Retinal pigment epithelial cell (primary cell): ENCODE results near the gene GJB1.
"Not testable (repeated sequence)": the region's sequence is repeated elsewhere in the genome, so short reads cannot be mapped to it uniquely, and the experiment has no call there.

ENCODE experiments used
- DNase-seq: peaks from one replicate; pipeline ENCODE4 v3.0.0-alpha.2; 2010; ENCODE audit warnings: low read depth
- H3K4me3 ChIP-seq: 2 replicates; pipeline ENCODE4 v1.5.1; 2011; ENCODE audit warnings: mild to moderate bottlenecking, low read length, control low read depth, moderate library complexity
- CTCF ChIP-seq: conservative IDR thresholded peaks from 2 replicates; pipeline ENCODE4 v1.5.1; 2011; ENCODE audit warnings: low read depth, low read length, control low read depth, inconsistent platforms

The GJB1 gene

DNA sequence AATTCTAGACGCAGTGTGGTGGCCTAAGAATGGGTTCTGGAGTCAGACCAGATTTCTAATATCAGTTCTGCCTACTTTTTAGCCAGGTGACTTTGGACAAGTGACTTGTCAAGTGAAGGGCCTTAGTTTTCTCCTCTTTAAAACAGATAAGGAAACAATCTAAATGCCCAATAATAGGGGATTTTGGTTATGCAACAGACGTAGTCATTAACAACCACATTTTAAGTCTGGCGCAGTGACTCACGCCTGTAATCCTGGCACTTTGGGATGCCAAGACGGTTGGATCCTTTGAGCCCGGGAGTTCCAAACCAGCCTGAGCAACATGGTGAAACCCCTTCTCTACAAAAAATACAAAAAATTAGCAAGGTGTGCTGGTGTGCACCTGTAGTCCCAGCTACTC is 33.0 kb downstream of the GJB1 start:
- no peak overlapping the region for H3K4me3 ChIP-seq
- DNase-seq = no peak
- TF ChIP-seq CTCF = no peak

- no peak for TF ChIP-seq CTCF
- no peak for DNase-seq
- no peak overlapping the region for H3K4me3 ChIP-seq
Observed at GRCh38 chrX:71256856-71257255, 33.8 kb downstream of the GJB1 start.

- not testable (repeated sequence) for DNase-seq, H3K4me3 ChIP-seq
Observed at GRCh38 chrX:71268624-71269023, 45.6 kb downstream of the GJB1 start.

DNA sequence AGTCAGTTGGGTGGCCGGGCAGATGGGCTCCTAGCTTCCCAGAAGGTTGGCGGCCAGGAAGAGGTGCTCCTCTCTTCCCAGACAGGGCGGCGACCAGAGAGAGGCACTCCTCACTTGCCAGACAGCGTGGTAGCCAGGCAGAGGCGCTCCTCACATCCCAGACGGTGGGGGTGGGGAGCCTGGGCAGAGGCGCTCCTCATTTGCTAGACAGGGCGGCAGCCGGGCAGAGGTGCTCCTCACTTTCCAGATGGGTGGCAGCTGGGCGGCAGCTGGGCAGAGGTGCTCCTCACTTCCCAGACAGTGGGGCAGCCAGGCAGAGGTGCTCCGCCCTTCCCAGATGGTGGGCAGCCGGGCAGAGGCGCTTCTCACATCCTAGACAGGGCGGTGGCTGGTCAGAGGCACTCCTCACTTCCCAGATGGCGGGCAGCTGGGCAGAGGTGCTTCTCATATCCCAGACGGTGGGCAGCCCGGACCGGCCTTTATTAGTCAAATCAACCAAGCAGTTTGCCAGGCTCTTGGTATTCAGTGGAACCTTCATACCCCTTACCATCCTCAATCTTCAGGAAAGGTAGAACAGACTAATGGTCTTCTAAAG is 46.9 kb downstream of the GJB1 start:
- no peak for TF ChIP-seq CTCF
- no peak overlapping the region for H3K4me3 ChIP-seq
- no peak for DNase-seq

GRCh38 chrX:71272313-71272712 is 49.3 kb downstream of the GJB1 start:
- DNase-seq, H3K4me3 ChIP-seq: not testable (repeated sequence)
